PC-9 (cell line): ENCODE data around the gene PCGF6. TPM values are rescaled to one million over a fixed set of nuclear protein-coding genes. Genes with fewer than 3 reads are reported as not detected.

Experiments used
- BruUV-seq: library from RNA; stranded (reverse); fragments of 400-500 nt; replicated peaks from 2 replicates; lab custom pipeline; 2021; lab: Mats Ljungman, UMichigan
- CTCF ChIA-PET: fragments of 300-600 bp; sonication (Branson Sonifier 250); formaldehyde crosslinking; loops from one replicate; lab custom pipeline; 2022; ENCODE audit warnings: antibody characterized with exemption; lab: Charles Lee
- POLR2A ChIA-PET: fragments of 300-600 bp; sonication (Branson Sonifier 250); formaldehyde crosslinking; loops from one replicate; lab custom pipeline; 2022; ENCODE audit warnings: antibody characterized with exemption; ENCODE audit not compliant: unreplicated experiment; lab: Charles Lee
- DNase-seq, 2 experiments: peaks; one replicate each; pipeline versions ENCODE4 v3.0.0 to v3.0.0-alpha.2; 2015 to 2022; ENCODE audit warnings: mixed read lengths in 1 of 2
- H2AFZ ChIP-seq: fragments of 200-600 bp; sonication (generic); 2 replicates; pipeline ENCODE4 v1.8.1; 2017; ENCODE audit warnings: antibody characterized with exemption
- H3F3A ChIP-seq: fragments of 200-600 bp; sonication (generic); 2 replicates; pipeline ENCODE4 v1.8.1; 2017; ENCODE audit warnings: antibody characterized with exemption, mild to moderate bottlenecking, low read depth; ENCODE audit not compliant: insufficient read depth
- H3K27ac ChIP-seq: fragments of 200-600 bp; sonication (generic); 2 replicates; pipeline ENCODE4 v1.6.1; 2016; ENCODE audit warnings: mixed run types
- H3K27me3 ChIP-seq: fragments of 200-600 bp; sonication (generic); 2 replicates; pipeline ENCODE4 v1.6.1; 2016; ENCODE audit warnings: low read depth, mixed run types; ENCODE audit not compliant: insufficient read depth
- H3K36me3 ChIP-seq: fragments of 200-600 bp; sonication (generic); 2 replicates; pipeline ENCODE4 v1.6.1; 2016; ENCODE audit warnings: low read depth, mixed run types
- H3K4me1 ChIP-seq: fragments of 200-600 bp; sonication (generic); replicated peaks from 2 replicates; pipeline ENCODE4 v1.6.1; 2016; ENCODE audit warnings: mixed run types; ENCODE audit not compliant: insufficient read depth
- H3K4me2 ChIP-seq: fragments of 200-600 bp; sonication (generic); 2 replicates; pipeline ENCODE4 v1.6.1; 2017; ENCODE audit warnings: mixed run types
- H3K4me3 ChIP-seq: fragments of 200-600 bp; sonication (generic); 2 replicates; pipeline ENCODE4 v1.6.1; 2016; ENCODE audit warnings: mixed run types
- H3K79me2 ChIP-seq: fragments of 200-600 bp; sonication (generic); 2 replicates; pipeline ENCODE4 v1.6.1; 2017; ENCODE audit warnings: low read depth, mixed run types
- H3K9me2 ChIP-seq: fragments of 200-600 bp; sonication (generic); 2 replicates; pipeline ENCODE4 v1.8.1; 2017; ENCODE audit warnings: mild to moderate bottlenecking; ENCODE audit not compliant: insufficient read depth
- H3K9me3 ChIP-seq: fragments of 200-600 bp; sonication (generic); 2 replicates; pipeline ENCODE4 v1.8.1; 2016; ENCODE audit warnings: low read depth; ENCODE audit not compliant: insufficient read depth
- H4K20me1 ChIP-seq: fragments of 200-600 bp; sonication (generic); 2 replicates; pipeline ENCODE4 v1.8.1; 2017; ENCODE audit not compliant: insufficient read depth
- CTCF ChIP-seq: fragments of 200-600 bp; sonication (generic); conservative IDR thresholded peaks from 2 replicates; pipeline ENCODE4 v1.6.1; 2017; ENCODE audit warnings: mixed run types, antibody characterized with exemption, mild to moderate bottlenecking, moderate library complexity
- EZH2 ChIP-seq: fragments of 200-600 bp; sonication (generic); IDR thresholded peaks from 2 replicates; pipeline ENCODE4 v1.8.0; 2017; ENCODE audit warnings: antibody characterized with exemption, low read depth
- intact Hi-C: fragments of 100-400 bp; cut with micrococcal nuclease; formaldehyde crosslinking; loops from one replicate; pipeline ENCODE4 v1.10.0; 2022; ENCODE audit not compliant: unreplicated experiment
- total RNA-seq: library from RNA; stranded (reverse); gene quantifications from 2 replicates; pipeline ENCODE4 v1.2.3, GENCODE V29; 2021

PCGF6 gene
- total RNA-seq, 1 experiment from 2014 or later = 4.5 TPM

- no TSS peak for BruUV-seq
- Histone ChIP-seq H3K27ac (no peak overlapping the region), H3K4me2 (peak overlapping the region; percentile 80), H3F3A (peaks cover 22% of the 10 kb centered on the region), H4K20me1 (no peaks in the 10 kb centered on the region), H2AFZ (peak overlapping the region; percentile 75), H3K9me2 (no peaks in the 10 kb centered on the region), H3K9me3 (no peaks in the 10 kb centered on the region), H3K4me3 (peak overlapping the region; percentile 55), H3K4me1 (peaks cover 29% of the 10 kb centered on the region), H3K79me2 (peaks cover 8% of the 10 kb centered on the region; the same call in 1 of the 2 replicates), H3K36me3 (no peaks in the 10 kb centered on the region), H3K27me3 (no peaks in the 10 kb centered on the region)
- no peak for TF ChIP-seq EZH2
- no peak for TF ChIP-seq CTCF
- DNase-seq = no peak
- ChIA-PET CTCF (interaction anchor here (0.5 to 1.1 kb wide), 3 partner anchors 106 to 775 kb away, joined by 3 read pairs; partner anchors contain the start of genes ACTR1A and CNNM2), POLR2A (interaction anchor here (0.6 kb wide), 2 partner anchors 23 to 535 kb away, joined by 4 to 18 read pairs; no protein-coding TSS in a partner anchor)
- intact Hi-C loops = loop anchor here (5.0 kb wide), 1 partner anchor 36 kb away; no protein-coding TSS in a partner anchor
Measured at GRCh38 chr10:103277713-103278536, 73.0 kb downstream of the PCGF6 start.

GRCh38 chr10:103276896-103277712, 73.8 kb downstream of the PCGF6 start, which contains the start of gene INA:
Gene INA, plus strand, starts transcription at chr10:103277138. Its CDS starts 74 bp downstream, at chr10:103277212.
- Histone ChIP-seq H3K79me2 (peaks cover 8% of the 10 kb centered on the region; the same call in 1 of the 2 replicates), H3K4me2 (peak within 1 kb of the TSS; percentile 80), H3K4me3 (peak within 1 kb of the TSS; percentile 55), H3K36me3 (no peaks in the 10 kb centered on the region), H3F3A (peaks cover 22% of the 10 kb centered on the region), H3K9me2 (no peaks in the 10 kb centered on the region), H3K9me3 (no peaks in the 10 kb centered on the region), H3K4me1 (peaks cover 29% of the 10 kb centered on the region), H2AFZ (peak within 1 kb of the TSS; percentile 75), H4K20me1 (no peaks in the 10 kb centered on the region), H3K27ac (no peak within 1 kb of the TSS), H3K27me3 (no peaks in the 10 kb centered on the region)
- intact Hi-C loops = loop anchor here (5.0 kb wide), 1 partner anchor 35 kb away; no protein-coding TSS in a partner anchor
- CTCF ChIA-PET = interaction anchor here (0.6 to 1.1 kb wide), 3 partner anchors 29 to 775 kb away, joined by 3 read pairs; partner anchors contain the start of genes ACTR1A and CNNM2
- peak; percentile 49 to 55 for DNase-seq
- no peak for TF ChIP-seq CTCF
- no peak for TF ChIP-seq EZH2
- POLR2A ChIA-PET = no interaction called here
- TSS peak; percentile 31 for BruUV-seq
